Suprapubic skin (tissue), 4 donors: ENCODE data around the gene GOLGA3.

Experiments used
- CTCF ChIP-seq, 2 donors: fragments of 200-600 bp in 1 of 2; fragments of 450-650 bp in 1 of 2; sonication (generic) in 1 of 2; IDR thresholded peaks; one replicate each; pipeline ENCODE4 v1.5.1; 2016 to 2019; ENCODE audit warnings: antibody characterized with exemption in 2 of 2, mild to moderate bottlenecking in 1 of 2, moderate library complexity in 1 of 2
- EP300 ChIP-seq: sonication (generic); formaldehyde crosslinking; IDR thresholded peaks from one replicate; pipeline ENCODE4 v1.6.1; 2017; ENCODE audit warnings: antibody characterized with exemption
- POLR2A ChIP-seq, 2 donors: fragments of 450-650 bp; IDR thresholded peaks; one replicate each; pipeline ENCODE4 v1.6.1; 2017; ENCODE audit warnings: antibody characterized with exemption in 2 of 2, mild to moderate bottlenecking in 2 of 2, moderate library complexity in 2 of 2
- POLR2AphosphoS5 ChIP-seq, 3 donors: sonication (generic); formaldehyde crosslinking; IDR thresholded peaks; one replicate each; pipeline ENCODE4 v1.6.1; 2017; ENCODE audit warnings: antibody characterized with exemption in 3 of 3

GRCh38 chr12:132766380-132767085 is 62.1 kb downstream of the GOLGA3 start:
- no peak for TF ChIP-seq CTCF (IDR thresholded peaks at IDR 0.05)
- TF ChIP-seq POLR2A (IDR thresholded peaks at IDR 0.05), result no peak
- TF ChIP-seq POLR2AphosphoS5 (IDR thresholded peaks at IDR 0.05), result no peak
- TF ChIP-seq EP300, result no peak
